Left lung (tissue), 10 donors: ENCODE results near the gene RAPGEF2. TPM values are rescaled to one million over a fixed set of nuclear protein-coding genes. Genes with fewer than 3 reads are reported as not detected.
A peak's percentile ranks its signal among the peaks of the same experiment; 100 is the strongest.

Source experiments
- ATAC-seq: fragments of 200-7000 bp; cut with Tn5 transposase; one replicate; pipeline ENCODE4 v1.9.1; 2020; ENCODE audit warnings: moderate library complexity
- DNase-seq, 4 donors: peaks; one replicate each; pipeline ENCODE4 v3.0.0-alpha.2; 2013 to 2020
- H3K27ac ChIP-seq, 2 donors: fragments of 200-600 bp; sonication (generic) in 1 of 2; one replicate each; pipeline versions ENCODE4 v1.5.0 to v1.8.0; 2020 to 2021
- H3K27me3 ChIP-seq, 2 donors: fragments of 200-600 bp; sonication (generic) in 1 of 2; one replicate each; pipeline versions ENCODE4 v1.5.0 to v1.8.0; 2020 to 2021
- H3K36me3 ChIP-seq, 2 donors: fragments of 200-600 bp; sonication (generic) in 1 of 2; one replicate each; pipeline versions ENCODE4 v1.5.0 to v1.8.0; 2020 to 2021
- H3K4me1 ChIP-seq, 2 donors: fragments of 200-600 bp; one replicate each; pipeline ENCODE4 v1.8.0; 2021
- H3K4me3 ChIP-seq, 2 donors: fragments of 200-600 bp; sonication (generic) in 1 of 2; one replicate each; pipeline versions ENCODE4 v1.5.0 to v1.8.0; 2020 to 2021; ENCODE audit warnings: mild to moderate bottlenecking in 1 of 2
- H3K9me3 ChIP-seq, 2 donors: fragments of 200-600 bp; sonication (generic) in 1 of 2; one replicate each; pipeline versions ENCODE4 v1.5.0 to v1.8.0; 2020 to 2021
- intact Hi-C, 2 donors: fragments of 100-400 bp; cut with DNase I; formaldehyde crosslinking; loops; one replicate each; pipeline versions ENCODE4 v1.11.2 to v1.14.2; 2022
- polyA plus RNA-seq, 6 donors: library from polyadenylated mRNA; unstranded; fragments of 120-200 nt; gene quantifications; one replicate each; pipeline ENCODE4 v1.2.1, GENCODE V29; 2013; ENCODE audit not compliant: insufficient read length in 6 of 6
- total RNA-seq, 2 donors: library from RNA; stranded (reverse); fragmentation: NEBNext Ultra II Directional; extraction: Animal tissue kit (Norgen Biotek cat#: 25700); gene quantifications; one replicate each; pipeline ENCODE4 v1.2.1, GENCODE V29; 2021
- TF ChIP-seq, protein P1 (sequence below), 2 donors: fragments of 200-600 bp; sonication (generic) in 1 of 2; IDR thresholded peaks; one replicate each; pipeline versions ENCODE4 v1.5.0 to v1.8.0; 2021; ENCODE audit warnings: antibody characterized with exemption in 2 of 2
- donor health status: DM: no; HTN: yes; CAD: no.
- donor health status: DM: no; HTN: no; CAD: no.

The RAPGEF2 gene
- total and polyA plus RNA-seq, 8 donors, result 39.9 to 52.0 (median 45.4) TPM

GRCh38 chr4:159227984-159228383 lies 125.1 kb downstream of the RAPGEF2 start:
- ATAC-seq, result peak; percentile 93
- Histone ChIP-seq H3K36me3 (no peaks in the 10 kb centered on the region), H3K27me3 (no peaks in the 10 kb centered on the region), H3K9me3 (no peaks in the 10 kb centered on the region), H3K4me3 (peak overlapping the region in 1 of 2 donors; percentile 6), H3K4me1 (peaks cover 0 to 21% of the 10 kb centered on the region in 2 donors), H3K27ac (peak overlapping the region; percentile 51 to 57)
- DNase-seq, result peak; percentile 65 to 83 (median 72)
- TF ChIP-seq, protein P1, sequence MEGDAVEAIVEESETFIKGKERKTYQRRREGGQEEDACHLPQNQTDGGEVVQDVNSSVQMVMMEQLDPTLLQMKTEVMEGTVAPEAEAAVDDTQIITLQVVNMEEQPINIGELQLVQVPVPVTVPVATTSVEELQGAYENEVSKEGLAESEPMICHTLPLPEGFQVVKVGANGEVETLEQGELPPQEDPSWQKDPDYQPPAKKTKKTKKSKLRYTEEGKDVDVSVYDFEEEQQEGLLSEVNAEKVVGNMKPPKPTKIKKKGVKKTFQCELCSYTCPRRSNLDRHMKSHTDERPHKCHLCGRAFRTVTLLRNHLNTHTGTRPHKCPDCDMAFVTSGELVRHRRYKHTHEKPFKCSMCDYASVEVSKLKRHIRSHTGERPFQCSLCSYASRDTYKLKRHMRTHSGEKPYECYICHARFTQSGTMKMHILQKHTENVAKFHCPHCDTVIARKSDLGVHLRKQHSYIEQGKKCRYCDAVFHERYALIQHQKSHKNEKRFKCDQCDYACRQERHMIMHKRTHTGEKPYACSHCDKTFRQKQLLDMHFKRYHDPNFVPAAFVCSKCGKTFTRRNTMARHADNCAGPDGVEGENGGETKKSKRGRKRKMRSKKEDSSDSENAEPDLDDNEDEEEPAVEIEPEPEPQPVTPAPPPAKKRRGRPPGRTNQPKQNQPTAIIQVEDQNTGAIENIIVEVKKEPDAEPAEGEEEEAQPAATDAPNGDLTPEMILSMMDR (IDR thresholded peaks at IDR 0.05), result no peak
- intact Hi-C loops, result no loop called here

GRCh38 chr4:159229164-159229563 lies 126.3 kb downstream of the RAPGEF2 start:
- H3K9me3 ChIP-seq, result no peaks in the 10 kb centered on the region
- TF ChIP-seq, protein P1 (IDR thresholded peaks at IDR 0.05), result no peak
- ATAC-seq (peak; percentile 75), DNase-seq (peak in 1 of 4 donors; percentile 32)
- no peaks in the 10 kb centered on the region for H3K27me3 ChIP-seq
- no peak overlapping the region for H3K4me3 ChIP-seq
- peak overlapping the region; percentile 51 to 57 for H3K27ac ChIP-seq
- peaks cover 0 to 21% of the 10 kb centered on the region in 2 donors for H3K4me1 ChIP-seq
- no peaks in the 10 kb centered on the region for H3K36me3 ChIP-seq
- intact Hi-C loops, result no loop called here

DNA sequence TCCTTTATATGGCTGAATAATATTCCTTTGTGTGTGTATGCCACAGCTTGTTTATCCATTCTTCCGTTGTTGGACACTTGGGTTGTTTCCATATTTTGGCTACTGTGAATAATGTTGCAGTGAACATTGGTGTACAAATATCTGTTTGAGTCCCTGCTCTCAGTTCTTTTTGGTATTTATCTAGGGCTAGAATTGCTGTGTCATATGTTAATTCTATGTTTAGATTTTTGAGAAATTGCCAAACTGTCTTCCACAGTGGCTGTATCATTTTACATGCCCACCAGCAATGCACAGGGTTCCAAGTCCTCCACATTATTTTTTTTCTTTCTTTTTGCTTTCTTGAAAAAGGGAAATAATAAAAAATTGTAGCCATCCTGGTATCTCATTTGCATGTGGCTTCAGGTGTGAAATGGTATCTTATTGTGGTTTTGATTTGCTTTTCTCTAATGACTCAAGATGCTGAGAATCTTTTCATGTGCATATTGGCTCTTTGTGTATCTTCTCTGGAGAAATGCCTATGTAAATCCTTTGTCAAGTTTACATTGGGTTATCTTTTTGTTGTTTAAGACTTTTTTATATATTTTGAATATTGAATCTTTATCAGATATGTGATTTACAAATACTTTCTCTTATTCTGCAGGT lies 129.7 kb downstream of the RAPGEF2 start:
- no peak overlapping the region for H3K27ac ChIP-seq
- no peak for DNase-seq
- no peaks in the 10 kb centered on the region for H3K36me3 ChIP-seq
- intact Hi-C loops, result no loop called here
- TF ChIP-seq, protein P1 (IDR thresholded peaks at IDR 0.05), result no peak
- H3K4me1 ChIP-seq, result peaks cover 0 to 22% of the 10 kb centered on the region in 2 donors
- no peak for ATAC-seq
- H3K9me3 ChIP-seq, result no peaks in the 10 kb centered on the region
- no peaks in the 10 kb centered on the region for H3K27me3 ChIP-seq
- no peak overlapping the region for H3K4me3 ChIP-seq

DNA sequence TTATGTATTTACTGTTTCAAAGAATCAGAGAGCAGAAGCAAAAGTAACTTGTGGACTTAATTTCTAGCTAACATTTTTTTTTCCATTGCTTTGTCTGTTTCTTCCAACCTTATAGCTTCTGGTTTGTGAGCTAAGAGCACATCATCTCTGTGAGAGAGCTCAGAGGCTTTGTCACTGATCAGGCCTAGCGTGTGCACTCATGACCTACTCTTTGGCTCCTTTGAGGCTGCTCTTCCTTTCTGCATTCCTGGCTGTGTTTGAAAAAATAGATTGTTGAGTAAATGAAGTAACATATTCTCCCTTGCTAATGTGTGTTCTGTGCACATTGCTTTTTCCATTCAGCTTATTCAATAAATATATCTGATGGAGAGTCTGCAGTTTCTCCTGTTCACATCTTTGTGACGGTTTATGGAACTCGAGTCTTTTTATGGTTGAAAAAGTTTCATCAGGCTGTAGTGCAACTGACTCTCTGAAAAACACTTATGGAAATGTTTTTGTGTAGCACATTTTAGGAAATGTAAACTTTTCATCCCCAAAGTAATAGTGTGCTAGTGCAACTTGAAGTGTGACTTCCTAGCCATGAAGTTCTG lies 133.0 kb downstream of the RAPGEF2 start:
- no peaks in the 10 kb centered on the region for H3K27me3 ChIP-seq
- H3K36me3 ChIP-seq, result no peaks in the 10 kb centered on the region
- DNase-seq (no peak), ATAC-seq (no peak)
- intact Hi-C loops, result no loop called here
- no peaks in the 10 kb centered on the region for H3K9me3 ChIP-seq
- H3K4me1 ChIP-seq, result peaks cover 16 to 25% of the 10 kb centered on the region in 2 donors
- no peak overlapping the region for H3K27ac ChIP-seq
- TF ChIP-seq, protein P1 (IDR thresholded peaks at IDR 0.05), result no peak
- no peak overlapping the region for H3K4me3 ChIP-seq

- ATAC-seq, result no peak
- Histone ChIP-seq H3K4me1 (peaks cover 16 to 25% of the 10 kb centered on the region in 2 donors), H3K4me3 (no peak overlapping the region), H3K27ac (no peak overlapping the region), H3K36me3 (no peaks in the 10 kb centered on the region), H3K27me3 (no peaks in the 10 kb centered on the region), H3K9me3 (no peaks in the 10 kb centered on the region)
- intact Hi-C loops, result no loop called here
- no peak for DNase-seq
- TF ChIP-seq, protein P1 (IDR thresholded peaks at IDR 0.05), result no peak
Measured at GRCh38 chr4:159237975-159238374, 135.1 kb downstream of the RAPGEF2 start.
